Pulmonary artery endothelial cell (primary cell): ENCODE data around the gene ABL1. TPM values are rescaled to one million over a fixed set of nuclear protein-coding genes. Genes with fewer than 3 reads are reported as not detected.
"Not testable (repeated sequence)": the region's sequence is repeated elsewhere in the genome, so short reads cannot be mapped to it uniquely, and the experiment has no call there.

Source experiments
- DNase-seq: peaks from one replicate; pipeline ENCODE4 v3.0.0-alpha.2; 2011; ENCODE audit warnings: low read depth, low spot score
- total RNA-seq: library from RNA; depleted of rRNA; stranded (reverse); fragments of >200 nt; gene quantifications from 2 replicates; pipeline ENCODE4 v1.2.3, GENCODE V29; 2014

Gene ABL1
- total RNA-seq, 1 donor from 2014 or later: 59.5 TPM

GRCh38 chr9:130847306-130848217 lies 12.5 kb downstream of the ABL1 start:
- peak; percentile 90 for DNase-seq

- not testable (repeated sequence) for DNase-seq
Measured at GRCh38 chr9:130848514-130848913, 13.5 kb downstream of the ABL1 start.

DNA sequence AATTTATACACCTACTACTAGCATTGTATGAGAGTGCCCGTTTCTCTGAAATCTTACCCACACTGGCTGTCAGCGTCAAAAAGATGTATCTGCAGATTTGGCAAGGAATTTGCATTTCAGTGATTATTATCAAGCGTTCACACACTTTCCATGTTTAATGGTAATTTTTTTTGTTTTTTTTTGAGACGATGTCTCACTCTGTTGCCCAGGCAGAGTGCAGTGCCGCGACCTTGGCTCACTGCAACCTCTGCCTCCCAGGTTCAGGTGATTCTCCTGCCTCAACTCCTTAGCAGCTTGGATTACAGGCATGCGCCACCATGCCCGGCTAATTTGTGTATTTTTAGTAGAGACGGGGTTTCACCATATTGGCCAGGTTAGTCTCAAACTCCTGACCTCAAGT lies 14.3 kb downstream of the ABL1 start:
- DNase-seq: no peak

- DNase-seq: no peak
Measured at GRCh38 chr9:130852801-130853200, 17.7 kb downstream of the ABL1 start.

DNA sequence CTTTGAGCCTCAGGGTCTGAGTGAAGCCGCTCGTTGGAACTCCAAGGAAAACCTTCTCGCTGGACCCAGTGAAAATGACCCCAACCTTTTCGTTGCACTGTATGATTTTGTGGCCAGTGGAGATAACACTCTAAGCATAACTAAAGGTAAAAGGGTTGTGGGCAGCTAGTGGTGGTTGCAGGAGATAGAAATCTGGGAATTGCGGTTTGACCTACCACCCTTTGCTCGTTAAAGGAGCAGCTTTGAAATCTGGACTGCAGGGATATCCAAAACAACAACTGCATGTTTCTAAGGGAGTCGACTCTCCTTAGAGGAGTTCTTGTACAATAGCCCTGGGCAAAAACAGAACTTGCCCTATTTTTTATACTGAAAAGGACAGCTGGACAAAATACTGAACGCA lies 19.0 kb downstream of the ABL1 start:
- DNase-seq: no peak

GRCh38 chr9:130854835-130855234 lies 19.8 kb downstream of the ABL1 start:
- no peak for DNase-seq

- DNase-seq: no peak
Measured at GRCh38 chr9:130856474-130856873, 21.4 kb downstream of the ABL1 start.

GRCh38 chr9:130857864-130858738 lies 23.0 kb downstream of the ABL1 start:
- no peak for DNase-seq

DNA sequence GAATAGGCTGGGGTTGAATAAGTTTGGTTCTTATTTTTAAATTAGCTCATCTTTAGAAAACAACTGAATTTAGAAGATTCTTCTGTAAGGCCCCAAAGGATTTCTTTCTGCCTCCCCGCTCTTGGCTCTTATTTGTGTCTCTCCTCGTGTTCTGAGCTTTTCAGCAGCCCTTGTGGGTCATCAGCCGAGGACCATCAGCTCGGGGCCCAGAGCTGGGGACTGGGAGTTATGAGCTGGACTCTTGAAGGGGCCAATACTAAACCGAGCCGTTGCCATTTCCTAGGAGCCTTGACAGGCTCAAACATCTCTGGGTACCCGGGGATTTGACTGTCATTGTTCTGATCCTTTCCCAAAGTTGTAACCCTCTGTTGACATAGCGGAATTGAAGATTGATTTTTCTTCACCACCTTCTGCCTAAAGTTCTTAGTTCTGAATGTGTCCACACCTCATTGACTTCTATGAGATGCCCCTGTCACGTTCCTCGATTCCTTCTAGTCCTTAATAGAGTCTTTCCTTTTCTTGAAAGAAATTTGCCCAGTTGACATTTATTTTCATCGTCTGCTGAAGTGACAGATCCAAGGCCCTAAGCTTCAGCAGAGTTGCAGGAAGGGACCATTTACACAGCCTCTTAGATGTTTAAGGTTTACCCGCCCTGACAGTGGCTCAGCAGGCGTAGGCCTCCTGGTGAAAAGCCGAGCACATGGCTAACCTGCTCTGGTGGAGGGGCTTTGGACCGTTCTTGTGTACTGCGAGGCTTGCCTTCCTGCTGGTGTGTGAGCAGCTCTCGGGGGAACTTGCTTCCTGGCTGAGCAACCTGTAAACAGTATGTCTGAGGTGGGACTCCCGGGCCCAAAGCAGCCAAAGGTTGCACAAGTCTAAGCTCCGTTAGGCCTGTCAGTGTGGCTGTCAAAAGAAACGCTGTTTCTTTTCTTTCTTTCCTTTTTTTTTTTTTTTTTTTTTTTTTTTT lies 24.0 kb downstream of the ABL1 start:
- no peak for DNase-seq

DNA sequence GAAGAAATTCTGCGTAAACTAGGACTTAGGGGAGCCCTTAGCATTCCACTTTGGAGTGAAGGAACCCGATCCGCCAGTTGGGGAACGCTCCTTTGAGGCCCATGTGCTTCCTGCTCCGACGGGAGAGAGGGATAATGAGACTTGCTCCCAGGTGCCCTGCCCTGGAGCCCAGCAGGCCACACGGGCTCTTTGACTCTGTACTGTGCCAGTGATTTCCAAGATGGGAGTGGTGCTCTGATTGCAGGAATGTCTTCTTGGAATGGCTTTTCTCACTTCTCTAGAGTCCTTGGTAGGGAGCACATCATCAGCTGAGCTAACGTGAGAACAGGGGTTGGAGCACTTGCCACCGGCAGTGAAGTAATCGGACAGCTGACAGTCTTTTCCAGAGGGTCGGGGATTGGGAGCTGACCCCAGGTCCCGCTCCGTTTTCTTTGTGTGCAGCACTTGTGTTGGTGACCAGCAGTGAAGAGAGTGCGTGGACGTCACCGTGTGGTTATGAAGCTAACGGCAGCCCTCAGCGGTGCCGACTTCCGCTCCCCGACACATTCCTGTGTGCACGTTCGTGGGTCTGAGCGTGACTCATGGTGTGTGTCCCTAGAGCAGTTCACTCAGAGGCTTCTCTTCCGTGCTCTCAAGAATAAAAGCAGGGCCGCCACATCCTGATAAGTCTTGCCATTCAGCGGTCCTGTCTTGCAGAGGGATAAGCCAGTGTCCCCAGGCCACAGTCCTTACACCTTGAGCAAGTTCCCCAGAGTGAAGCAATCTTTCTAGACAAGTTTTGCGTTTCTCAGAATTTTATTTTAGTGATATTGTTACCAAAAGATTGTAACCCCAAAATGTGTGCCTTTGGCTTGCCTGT lies 25.6 kb downstream of the ABL1 start:
- DNase-seq: peak; percentile 90

GRCh38 chr9:130861372-130862180 lies 26.5 kb downstream of the ABL1 start:
- no peak for DNase-seq

DNA sequence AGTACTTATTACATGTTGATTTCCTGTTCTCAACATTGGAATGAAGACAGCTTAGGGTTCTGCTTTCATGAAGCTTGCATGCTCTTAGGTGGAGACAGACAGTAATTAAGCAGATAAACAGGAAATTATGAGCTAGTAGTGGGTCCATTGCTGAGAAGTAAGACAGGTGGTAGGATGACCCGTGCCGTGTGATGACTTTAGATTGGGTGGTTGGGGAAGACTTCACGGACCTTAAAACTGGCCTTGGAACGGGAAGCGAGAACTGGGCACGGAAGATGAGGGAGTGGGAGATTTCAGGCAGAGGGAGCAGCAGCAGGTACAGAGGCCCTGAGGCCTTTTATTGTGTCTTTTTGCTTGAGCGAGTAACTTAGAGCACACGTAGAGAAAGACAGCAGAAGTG lies 27.2 kb downstream of the ABL1 start:
- DNase-seq: no peak

DNA sequence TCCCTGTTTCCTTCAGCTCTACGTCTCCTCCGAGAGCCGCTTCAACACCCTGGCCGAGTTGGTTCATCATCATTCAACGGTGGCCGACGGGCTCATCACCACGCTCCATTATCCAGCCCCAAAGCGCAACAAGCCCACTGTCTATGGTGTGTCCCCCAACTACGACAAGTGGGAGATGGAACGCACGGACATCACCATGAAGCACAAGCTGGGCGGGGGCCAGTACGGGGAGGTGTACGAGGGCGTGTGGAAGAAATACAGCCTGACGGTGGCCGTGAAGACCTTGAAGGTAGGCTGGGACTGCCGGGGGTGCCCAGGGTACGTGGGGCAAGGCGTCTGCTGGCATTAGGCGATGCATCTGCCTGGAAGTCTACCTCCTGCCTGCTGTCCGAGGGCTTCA lies 27.7 kb downstream of the ABL1 start:
- DNase-seq: no peak

DNA sequence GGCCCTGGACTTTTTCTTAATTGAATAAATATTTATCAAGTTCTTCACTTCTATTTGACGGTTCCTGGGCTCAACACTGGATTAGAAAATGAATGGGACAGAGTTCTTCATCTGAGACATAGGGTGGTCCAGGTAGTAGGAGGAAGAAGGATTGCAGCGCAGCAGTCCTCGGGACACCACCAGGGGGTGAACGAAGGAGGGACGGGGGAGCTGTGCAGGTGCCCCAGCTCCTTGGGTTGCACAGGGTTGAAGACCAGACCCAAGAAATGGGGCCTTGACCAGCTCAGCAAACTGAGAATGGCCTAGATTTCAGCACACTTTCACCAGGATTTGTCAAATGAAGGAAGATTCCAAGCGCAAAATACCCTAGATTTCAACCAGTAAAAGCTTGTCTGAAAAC lies 29.5 kb downstream of the ABL1 start:
- no peak for DNase-seq

GRCh38 chr9:130865921-130866320 lies 30.9 kb downstream of the ABL1 start:
- DNase-seq: no peak

GRCh38 chr9:130866474-130866965 lies 31.5 kb downstream of the ABL1 start:
- peak; percentile 54 for DNase-seq

- no peak for DNase-seq
Measured at GRCh38 chr9:130867556-130867955, 32.5 kb downstream of the ABL1 start.

- no peak for DNase-seq
Measured at GRCh38 chr9:130868230-130868629, 33.2 kb downstream of the ABL1 start.

GRCh38 chr9:130869250-130869649 lies 34.2 kb downstream of the ABL1 start:
- DNase-seq: peak; percentile 27
